K562 (cell line): ENCODE measurements around the gene SATB2. TPM values are rescaled to one million over a fixed set of nuclear protein-coding genes. Genes with fewer than 3 reads are reported as not detected.

Source experiments
- ATAC-seq: fragments of 200-7000 bp; cut with Tn5 transposase; 3 replicates; pipeline ENCODE4 v1.9.1; 2020; ENCODE audit warnings: moderate library complexity
- BruUV-seq: library from RNA; stranded (reverse); fragments of 400-500 nt; replicated peaks from 2 replicates; lab custom pipeline; 2021; lab: Mats Ljungman, UMichigan
- CTCF ChIA-PET: fragments of 300-600 bp; formaldehyde crosslinking; extraction: SDS; loops from one replicate; lab custom pipeline; 2021; ENCODE audit warnings: low intra/inter-chr PET ratio; lab: Yijun Ruan, JAX
- POLR2A ChIA-PET: fragments of 300-600, 350-650 bp; sonication (Branson Sonifier 250); formaldehyde crosslinking; extraction: SDS; loops from one replicate; lab custom pipeline; 2021; ENCODE audit warnings: antibody characterized with exemption, inconsistent platforms; lab: Yijun Ruan, JAX
- DNase-seq, 4 experiments: peaks; one replicate each; pipeline versions ENCODE4 v3.0.0 to v3.0.0-alpha.2; 2011 to 2018; ENCODE audit warnings: low spot score in 3 of 4, mixed read lengths in 3 of 4; ENCODE audit errors: extremely low read depth in 1 of 4
- FAIRE-seq: peaks from 2 replicates; lab custom pipeline; 2011; peaks lifted over from hg19 to GRCh38; lab: Jason Lieb, UNC
- H2AFZ ChIP-seq: 2 replicates; pipeline ENCODE4 v1.6.0; 2011; ENCODE audit warnings: low read depth, low read length, control low read depth, inconsistent platforms
- H3K27ac ChIP-seq: fragments of 200-600 bp; 3 replicates; pipeline ENCODE4 v1.8.0; 2011; ENCODE audit warnings: low read depth, mild to moderate bottlenecking, control low read depth, inconsistent platforms, low read length, moderate library complexity, mixed read lengths; ENCODE audit errors: extremely low read depth
- H3K27me3 ChIP-seq, 2 experiments: fragments of 300-600 bp in 1 of 2; 2 replicates in 1 of 2; 3 replicates in 1 of 2; pipeline versions ENCODE4 v1.6.0 to v1.8.0; 2011; ENCODE audit warnings: inconsistent platforms in 2 of 2, low read length in 2 of 2, mild to moderate bottlenecking in 1 of 2, mixed read lengths in 1 of 2, moderate library complexity in 1 of 2; ENCODE audit not compliant: control insufficient read depth in 2 of 2, insufficient read depth in 2 of 2
- H3K36me3 ChIP-seq: fragments of 300-600 bp; 3 replicates; pipeline ENCODE4 v1.8.0; 2011; ENCODE audit warnings: mild to moderate bottlenecking, low read length, inconsistent platforms; ENCODE audit not compliant: control insufficient read depth, insufficient read depth
- H3K4me1 ChIP-seq, 2 experiments: fragments of 200-600 bp in 1 of 2; replicated peaks in 1 of 2; 2 replicates in 1 of 2; 3 replicates in 1 of 2; pipeline versions ENCODE4 v1.5.1 to v1.8.0; 2011; ENCODE audit warnings: inconsistent platforms in 2 of 2, low read length in 2 of 2, mild to moderate bottlenecking in 1 of 2, mixed read lengths in 1 of 2, moderate library complexity in 1 of 2; ENCODE audit not compliant: control insufficient read depth in 2 of 2, insufficient read depth in 2 of 2
- H3K4me2 ChIP-seq: 2 replicates; pipeline ENCODE4 v1.6.1; 2011; ENCODE audit warnings: low read length, control low read depth, inconsistent platforms, mixed read lengths; ENCODE audit not compliant: insufficient read depth
- H3K4me3 ChIP-seq: fragments of 200-600 bp; sonication (generic), shearing (Covaris generic); 2 replicates; pipeline ENCODE4 v1.5.1; 2016; ENCODE audit warnings: control low read depth, inconsistent platforms
- H3K79me2 ChIP-seq: fragments of 200-600 bp; 3 replicates; pipeline ENCODE4 v1.8.0; 2011; ENCODE audit warnings: low read length, inconsistent platforms; ENCODE audit not compliant: control insufficient read depth, insufficient read depth
- H3K9ac ChIP-seq, 2 experiments: 2 replicates each; pipeline versions ENCODE4 v1.6.0 to v1.6.1; 2011; ENCODE audit warnings: low read depth in 2 of 2, low read length in 2 of 2, control low read depth in 1 of 2, inconsistent platforms in 1 of 2, mild to moderate bottlenecking in 1 of 2, mixed read lengths in 1 of 2; ENCODE audit not compliant: insufficient read depth in 1 of 2
- H3K9me1 ChIP-seq: one replicate; pipeline ENCODE4 v1.6.0; 2011; ENCODE audit warnings: inconsistent platforms, mild to moderate bottlenecking, low read length, moderate library complexity; ENCODE audit not compliant: control insufficient read depth, insufficient read depth
- H3K9me3 ChIP-seq: replicated peaks from 2 replicates; pipeline ENCODE4 v1.5.1; 2011; ENCODE audit warnings: low read depth, low read length, inconsistent platforms; ENCODE audit not compliant: control insufficient read depth, insufficient read depth
- H4K20me1 ChIP-seq: replicated peaks from 2 replicates; pipeline ENCODE4 v1.6.1; 2011; ENCODE audit warnings: low read length, inconsistent platforms, mixed read lengths; ENCODE audit not compliant: control insufficient read depth, insufficient read depth
- ATF7 ChIP-seq: fragments of 450-650 bp; IDR thresholded peaks from 2 replicates; pipeline ENCODE4 v1.7.1; 2014; ENCODE audit warnings: mild to moderate bottlenecking, moderate library complexity
- BCOR ChIP-seq: fragments of 450-650 bp; IDR thresholded peaks from 2 replicates; pipeline ENCODE4 v1.6.1; 2016
- ELF4 ChIP-seq: fragments of 450-650 bp; formaldehyde crosslinking; IDR thresholded peaks from 2 replicates; pipeline ENCODE4 v1.4.0; 2022; ENCODE audit warnings: missing genetic modification characterization
- HNRNPL ChIP-seq: fragments of 200-400 bp; formaldehyde crosslinking; IDR thresholded peaks from 2 replicates; pipeline ENCODE4 v1.6.1; 2017; ENCODE audit warnings: low read depth, mild to moderate bottlenecking, low read length
- KLF13 ChIP-seq: fragments of 450-650 bp; IDR thresholded peaks from 2 replicates; pipeline ENCODE4 v1.6.1; 2016; ENCODE audit warnings: missing genetic modification characterization, low read depth, mild to moderate bottlenecking, missing compliant biosample characterization, moderate library complexity, borderline replicate concordance
- L3MBTL2 ChIP-seq: fragments of 450-650 bp; IDR thresholded peaks from 2 replicates; pipeline ENCODE4 v1.6.1; 2016; ENCODE audit warnings: mild to moderate bottlenecking, moderate library complexity
- LCOR ChIP-seq: sonication (generic); formaldehyde crosslinking; IDR thresholded peaks from 2 replicates; pipeline ENCODE4 v1.8.0; 2022; ENCODE audit warnings: mild to moderate bottlenecking, missing genetic modification reagents
- MEIS2 ChIP-seq: fragments of 450-650 bp; IDR thresholded peaks from 2 replicates; pipeline ENCODE4 v1.6.1; 2014; ENCODE audit warnings: mild to moderate bottlenecking; ENCODE audit not compliant: partially characterized antibody
- POLR2A ChIP-seq: fragments of 450-650 bp; conservative IDR thresholded peaks from 2 replicates; pipeline ENCODE4 v1.6.1; 2016
- SOX6 ChIP-seq: fragments of 450-650 bp; IDR thresholded peaks from 2 replicates; pipeline ENCODE4 v1.6.1; 2014; ENCODE audit warnings: mild to moderate bottlenecking
- ZFX ChIP-seq: sonication (generic); formaldehyde crosslinking; IDR thresholded peaks from 2 replicates; pipeline ENCODE4 v1.8.0; 2022; ENCODE audit warnings: mild to moderate bottlenecking, missing genetic modification reagents, moderate library complexity
- ZKSCAN8 ChIP-seq: fragments of 200-800 bp; sonication (Bioruptor generic); IDR thresholded peaks from 2 replicates; pipeline ENCODE4 v1.6.1; 2016; ENCODE audit warnings: missing genetic modification characterization, missing compliant biosample characterization
- ZNF146 ChIP-seq: IDR thresholded peaks from one replicate; pipeline ENCODE4 v1.6.1; 2018; ENCODE audit warnings: missing compliant biosample characterization; ENCODE audit not compliant: unreplicated experiment
- WGBS: fragments of 100-300 bp; shearing (Covaris generic); methylation state at CpG from one replicate; pipeline ENCODE4 v1.1.6; 2016; ENCODE audit warnings: low coverage, mixed read lengths; ENCODE audit not compliant: insufficient coverage; ENCODE audit errors: missing lambda C conversion rate; 5-methylcytosine and 5-hydroxymethylcytosine counted together
- in situ Hi-C: fragments of 300-500 bp; cut with MboI; formaldehyde crosslinking; loops from 4 replicates; pipeline ENCODE4 v1.15.0; 2018; ENCODE audit warnings: inconsistent platforms, mixed read lengths
- intact Hi-C: fragments of 100-400 bp; cut with micrococcal nuclease; formaldehyde crosslinking; loops from 2 replicates; pipeline ENCODE4 v1.14.2; 2022
- polyA plus RNA-seq, 8 experiments: library from polyadenylated mRNA; depleted of rRNA in 4 of 8; stranded (reverse) in 5 of 8; unstranded in 3 of 8; fragments of >200 nt; fragmentation: Nextera tagmentation in 2 of 8; fragmentation: Illumina TruSeq in 1 of 8; extraction: Ambion mirVana in 2 of 8; extraction: Trizol in 1 of 8; gene quantifications; 2 replicates each; pipeline versions ENCODE4 v1.2.1 to v1.2.3, GENCODE V29; 2011 to 2014; ENCODE audit warnings: inconsistent platforms in 1 of 8, missing spikeins in 1 of 8
- total RNA-seq, 7 experiments: library from RNA; depleted of rRNA in 6 of 7; stranded (reverse); fragments of >200 nt in 6 of 7; fragmentation: Illumina TruSeq in 2 of 7; extraction: Trizol in 2 of 7; gene quantifications; 2 replicates each; pipeline versions ENCODE4 v1.2.1 to v1.2.3, GENCODE V29; 2011 to 2021; ENCODE audit warnings: low replicate concordance in 1 of 7
- TF ChIP-seq, protein P1 (sequence below): fragments of 200-400 bp; formaldehyde crosslinking; IDR thresholded peaks from 2 replicates; pipeline ENCODE4 v1.6.1; 2017; ENCODE audit warnings: mild to moderate bottlenecking, low read depth, low read length, moderate library complexity
- TF ChIP-seq, protein P2 (sequence below): fragments of 450-650 bp; formaldehyde crosslinking; IDR thresholded peaks from 2 replicates; pipeline ENCODE4 v1.4.0; 2022; ENCODE audit warnings: mild to moderate bottlenecking, moderate library complexity
- TF ChIP-seq, protein P3 (sequence below), 2 experiments: IDR thresholded peaks; 2 replicates each; pipeline ENCODE4 v1.6.1; 2012; ENCODE audit warnings: improper control_type of control experiment in 2 of 2, low read depth in 2 of 2, low read length in 2 of 2, borderline replicate concordance in 1 of 2
- TF ChIP-seq, protein P4 (sequence below): sonication (generic); formaldehyde crosslinking; IDR thresholded peaks from 2 replicates; pipeline ENCODE4 v1.9.0; 2022; ENCODE audit warnings: mild to moderate bottlenecking, missing genetic modification reagents

SATB2 gene
- total and polyA plus RNA-seq, 9 of the 15 experiments (the other 6 are each of a cell fraction or from before 2014, with no cell fraction given): 4.5 to 34.0 (median 15.1) TPM

DNA sequence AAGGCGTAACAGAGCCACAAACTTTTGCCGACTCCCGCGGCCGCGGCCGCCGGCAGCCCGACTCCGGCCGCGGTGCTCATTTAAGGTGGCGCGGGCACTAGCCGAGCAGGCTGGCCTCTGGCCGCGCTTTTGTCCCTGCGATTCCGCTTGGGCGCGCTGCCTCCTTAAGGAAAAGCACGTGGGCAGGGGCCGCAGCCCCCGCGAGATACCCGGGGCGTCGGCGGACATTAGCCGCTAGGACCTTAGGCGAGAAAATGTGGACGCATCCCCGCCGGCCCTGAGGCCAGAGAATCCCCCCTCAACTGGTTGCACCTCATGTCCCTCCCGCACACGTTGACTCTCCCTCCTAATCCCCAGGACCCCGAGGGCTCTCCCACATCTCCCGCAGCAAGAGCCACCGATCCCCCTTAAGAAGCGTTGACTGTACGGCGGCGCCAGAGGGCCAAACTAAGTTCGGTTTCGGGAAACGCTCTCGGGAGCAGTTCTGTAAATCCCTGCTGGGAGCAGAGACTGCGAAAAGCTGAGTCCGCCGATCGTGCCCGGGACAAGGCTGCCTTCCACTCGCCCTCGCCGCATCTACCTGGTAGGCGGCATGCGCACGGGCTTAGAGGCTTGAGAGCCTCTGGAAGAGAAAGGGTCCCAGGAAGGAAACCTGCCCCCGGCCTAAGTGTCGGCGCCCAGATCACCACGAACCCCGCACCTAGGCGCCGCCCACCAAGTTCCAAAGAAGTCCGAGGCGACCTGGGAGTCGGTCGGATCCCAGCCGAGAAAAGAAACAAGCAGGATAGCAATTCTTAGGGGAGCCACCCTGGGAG lies 1.8 kb upstream of the SATB2 start:
- no peaks in the 10 kb centered on the region for H3K27me3 ChIP-seq
- peak; percentile 29 for FAIRE-seq
- TF ChIP-seq MEIS2 (no peak), SOX6 (peak; percentile 25; the same call in 1 of the 2 replicates), ZNF146 (CRISPR knock-in tag) (no peak), ZKSCAN8 (no peak), BCOR (0 out of 2 replicates have a peak, but pooled peaks have one; percentile 51), ZFX (CRISPR knock-in tag) (peak; percentile 63), L3MBTL2 (peak; percentile 93), ATF7 (peak; percentile 24; the same call in 1 of the 2 replicates), KLF13 (tag) (no peak), ELF4 (CRISPR knock-in tag) (no peak), HNRNPL (no peak), LCOR (CRISPR knock-in tag) (peak; percentile 68; the same call in 1 of the 2 replicates), POLR2A (peak; percentile 57; the same call in 1 of the 2 replicates)
- TF ChIP-seq, protein P1, sequence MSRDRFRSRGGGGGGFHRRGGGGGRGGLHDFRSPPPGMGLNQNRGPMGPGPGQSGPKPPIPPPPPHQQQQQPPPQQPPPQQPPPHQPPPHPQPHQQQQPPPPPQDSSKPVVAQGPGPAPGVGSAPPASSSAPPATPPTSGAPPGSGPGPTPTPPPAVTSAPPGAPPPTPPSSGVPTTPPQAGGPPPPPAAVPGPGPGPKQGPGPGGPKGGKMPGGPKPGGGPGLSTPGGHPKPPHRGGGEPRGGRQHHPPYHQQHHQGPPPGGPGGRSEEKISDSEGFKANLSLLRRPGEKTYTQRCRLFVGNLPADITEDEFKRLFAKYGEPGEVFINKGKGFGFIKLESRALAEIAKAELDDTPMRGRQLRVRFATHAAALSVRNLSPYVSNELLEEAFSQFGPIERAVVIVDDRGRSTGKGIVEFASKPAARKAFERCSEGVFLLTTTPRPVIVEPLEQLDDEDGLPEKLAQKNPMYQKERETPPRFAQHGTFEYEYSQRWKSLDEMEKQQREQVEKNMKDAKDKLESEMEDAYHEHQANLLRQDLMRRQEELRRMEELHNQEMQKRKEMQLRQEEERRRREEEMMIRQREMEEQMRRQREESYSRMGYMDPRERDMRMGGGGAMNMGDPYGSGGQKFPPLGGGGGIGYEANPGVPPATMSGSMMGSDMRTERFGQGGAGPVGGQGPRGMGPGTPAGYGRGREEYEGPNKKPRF: no peak
- TF ChIP-seq, protein P2, sequence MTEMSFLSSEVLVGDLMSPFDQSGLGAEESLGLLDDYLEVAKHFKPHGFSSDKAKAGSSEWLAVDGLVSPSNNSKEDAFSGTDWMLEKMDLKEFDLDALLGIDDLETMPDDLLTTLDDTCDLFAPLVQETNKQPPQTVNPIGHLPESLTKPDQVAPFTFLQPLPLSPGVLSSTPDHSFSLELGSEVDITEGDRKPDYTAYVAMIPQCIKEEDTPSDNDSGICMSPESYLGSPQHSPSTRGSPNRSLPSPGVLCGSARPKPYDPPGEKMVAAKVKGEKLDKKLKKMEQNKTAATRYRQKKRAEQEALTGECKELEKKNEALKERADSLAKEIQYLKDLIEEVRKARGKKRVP (CRISPR knock-in tag): no peak
- TF ChIP-seq, protein P3, sequence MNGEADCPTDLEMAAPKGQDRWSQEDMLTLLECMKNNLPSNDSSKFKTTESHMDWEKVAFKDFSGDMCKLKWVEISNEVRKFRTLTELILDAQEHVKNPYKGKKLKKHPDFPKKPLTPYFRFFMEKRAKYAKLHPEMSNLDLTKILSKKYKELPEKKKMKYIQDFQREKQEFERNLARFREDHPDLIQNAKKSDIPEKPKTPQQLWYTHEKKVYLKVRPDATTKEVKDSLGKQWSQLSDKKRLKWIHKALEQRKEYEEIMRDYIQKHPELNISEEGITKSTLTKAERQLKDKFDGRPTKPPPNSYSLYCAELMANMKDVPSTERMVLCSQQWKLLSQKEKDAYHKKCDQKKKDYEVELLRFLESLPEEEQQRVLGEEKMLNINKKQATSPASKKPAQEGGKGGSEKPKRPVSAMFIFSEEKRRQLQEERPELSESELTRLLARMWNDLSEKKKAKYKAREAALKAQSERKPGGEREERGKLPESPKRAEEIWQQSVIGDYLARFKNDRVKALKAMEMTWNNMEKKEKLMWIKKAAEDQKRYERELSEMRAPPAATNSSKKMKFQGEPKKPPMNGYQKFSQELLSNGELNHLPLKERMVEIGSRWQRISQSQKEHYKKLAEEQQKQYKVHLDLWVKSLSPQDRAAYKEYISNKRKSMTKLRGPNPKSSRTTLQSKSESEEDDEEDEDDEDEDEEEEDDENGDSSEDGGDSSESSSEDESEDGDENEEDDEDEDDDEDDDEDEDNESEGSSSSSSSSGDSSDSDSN (IDR thresholded peaks at IDR 0.05; ENCODE audit: borderline replicate concordance in 1 of 2, low read depth in 2 of 2, low read length in 2 of 2): peak in 1 of 2 experiments; percentile 74; a peak in 2 of 4 replicates
- TF ChIP-seq, protein P4, sequence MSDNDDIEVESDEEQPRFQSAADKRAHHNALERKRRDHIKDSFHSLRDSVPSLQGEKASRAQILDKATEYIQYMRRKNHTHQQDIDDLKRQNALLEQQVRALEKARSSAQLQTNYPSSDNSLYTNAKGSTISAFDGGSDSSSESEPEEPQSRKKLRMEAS (CRISPR knock-in tag): peak; percentile 91

More for the DNA sequence above, 1.8 kb upstream of the SATB2 start:
- ChIA-PET CTCF (no interaction called here), POLR2A (interaction anchor here (0.8 to 0.9 kb wide), 2 partner anchors 18 to 1138 kb away, joined by 3 read pairs; no protein-coding TSS in a partner anchor)
- H3K4me3 ChIP-seq: peak overlapping the region; percentile 54
- no peaks in the 10 kb centered on the region for H4K20me1 ChIP-seq
- H3K4me2 ChIP-seq: peak overlapping the region; percentile 86
- BruUV-seq: no TSS peak
- peaks cover 2% of the 10 kb centered on the region; the same call in 1 of the 2 replicates for H3K9me3 ChIP-seq
- peaks cover 8% of the 10 kb centered on the region for H3K36me3 ChIP-seq
- peak overlapping the region; percentile 86 for H3K27ac ChIP-seq
- peak overlapping the region; percentile 86 to 98 for H3K9ac ChIP-seq
- H2AFZ ChIP-seq: peak overlapping the region; percentile 94
- no peaks in the 10 kb centered on the region for H3K9me1 ChIP-seq
- peaks cover 0 to 31% of the 10 kb centered on the region in 2 experiments; a peak in 2 of 5 replicates for H3K4me1 ChIP-seq
- intact Hi-C loops: loop anchor here (10.0 kb wide), 1 partner anchor 1655 kb away; the partner anchor contains the start of gene PLCL1
- H3K79me2 ChIP-seq: peaks cover 72% of the 10 kb centered on the region
- WGBS: 0% methylated on average over 47 of the region's 70 CpGs
- DNase-seq: peak; percentile 44 to 84 (median 60)
- peak; percentile 27 for ATAC-seq
- in situ Hi-C loops: no loop called here
